HG03039 (cell line): ENCODE results near the gene TCF7L1.

Experiments used
- ATAC-seq: cut with Tn5 transposase; IDR thresholded peaks from one replicate; pipeline ENCODE4 v1.9.1; 2021; ENCODE audit warnings: mild to moderate bottlenecking, moderate library complexity; ENCODE audit not compliant: unreplicated experiment

Gene TCF7L1

DNA sequence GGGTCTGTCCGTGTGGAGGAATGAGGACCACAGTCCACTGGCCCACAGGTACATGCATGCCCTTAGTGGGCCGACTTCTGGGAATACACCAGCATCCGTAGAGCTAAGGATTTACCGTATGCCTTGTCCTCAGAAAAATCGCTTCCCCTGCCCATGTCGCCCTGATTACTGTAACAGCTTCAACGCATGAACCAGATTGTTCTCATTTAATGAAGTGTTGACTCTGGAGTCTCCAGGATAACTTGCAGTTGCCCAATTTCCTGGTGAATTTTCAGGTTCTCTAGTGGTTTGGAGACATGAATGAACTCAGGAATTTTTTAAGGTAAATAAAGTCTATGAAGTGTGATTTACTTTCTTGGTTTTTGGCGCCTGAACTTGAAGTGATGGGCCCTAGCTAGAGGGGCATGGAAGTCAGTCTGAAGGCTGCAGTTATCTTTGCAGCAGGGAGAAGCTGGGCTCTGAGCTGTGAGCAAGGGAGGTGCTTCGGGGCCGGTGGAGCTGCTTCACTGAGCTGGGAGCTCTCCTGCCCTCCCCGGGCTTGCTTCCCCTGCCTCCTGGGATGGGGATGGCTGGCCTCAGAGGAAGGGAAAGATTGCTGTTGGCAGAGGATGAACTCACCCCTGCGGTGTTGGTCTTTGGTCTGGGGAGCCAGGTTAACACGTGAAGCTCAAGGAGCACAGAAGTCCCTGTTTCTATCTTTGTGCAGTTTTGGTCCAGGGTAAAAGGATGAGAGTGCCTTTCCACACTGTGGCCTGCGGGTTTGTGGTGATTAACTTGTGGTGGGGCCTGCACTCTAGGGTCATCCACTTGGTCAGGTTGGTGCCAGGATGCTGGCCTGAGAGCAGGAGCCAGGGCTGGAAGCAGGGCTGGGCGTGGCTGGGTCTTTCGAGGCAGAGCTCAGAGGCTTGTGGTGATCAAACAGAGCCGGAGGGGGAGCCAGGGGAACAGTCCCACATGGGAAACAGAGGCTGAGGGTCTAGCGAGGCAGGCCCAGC, 28.1 kb downstream of the TCF7L1 start:
- ATAC-seq = no peak

DNA sequence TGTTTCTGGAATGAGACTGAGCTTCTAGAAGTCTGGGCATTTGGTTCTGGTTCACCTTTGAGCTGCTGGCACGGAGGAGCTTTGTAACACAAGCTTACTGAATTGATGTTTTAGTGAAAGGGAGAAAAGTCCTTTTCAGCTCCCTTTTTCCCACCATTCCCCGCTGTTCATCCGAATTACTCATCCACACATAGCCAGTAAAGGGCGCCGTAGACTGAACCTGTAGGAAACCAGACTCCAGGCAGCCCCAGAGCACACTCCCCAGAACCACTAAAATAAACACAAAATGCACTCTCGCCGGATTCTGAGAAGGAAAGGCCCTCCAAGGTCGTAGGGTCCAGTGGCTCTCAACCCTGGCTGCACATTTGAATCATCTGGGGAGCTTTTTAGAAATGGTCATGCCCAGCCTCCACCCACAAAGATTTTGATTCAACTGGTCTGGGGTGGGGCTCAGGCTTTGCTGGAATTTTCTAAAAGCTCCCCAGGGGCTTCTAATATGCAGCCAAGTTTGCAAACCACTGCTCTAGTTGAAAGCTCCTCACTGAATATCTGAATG, 29.6 kb downstream of the TCF7L1 start:
- no peak for ATAC-seq

- no peak for ATAC-seq
Measured at GRCh38 chr2:85163675-85164074, 30.5 kb downstream of the TCF7L1 start.

GRCh38 chr2:85164145-85164569, 31.0 kb downstream of the TCF7L1 start:
- no peak for ATAC-seq

- no peak for ATAC-seq
Measured at GRCh38 chr2:85165088-85165690, 32.0 kb downstream of the TCF7L1 start.

DNA sequence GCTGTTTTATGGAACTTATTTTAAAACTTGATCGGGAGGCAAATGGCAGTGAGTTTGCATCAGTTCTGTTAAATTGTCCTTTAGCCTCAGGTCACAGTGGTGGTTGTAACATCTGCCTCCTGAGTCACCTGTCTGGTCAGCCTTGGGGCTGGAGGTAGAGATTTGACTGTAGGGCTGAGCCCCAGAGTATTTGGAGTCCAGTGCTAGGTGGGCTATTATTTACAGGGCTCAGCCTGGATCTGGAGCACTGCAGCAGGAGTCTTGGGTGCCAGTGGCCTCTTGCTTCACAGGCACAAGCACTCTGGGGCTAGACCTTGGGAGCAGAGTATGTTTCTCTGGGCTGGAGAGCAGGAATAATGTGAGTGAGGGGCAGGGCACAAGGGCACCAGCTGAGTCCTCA, 32.8 kb downstream of the TCF7L1 start:
- no peak for ATAC-seq

GRCh38 chr2:85167479-85167878, 34.3 kb downstream of the TCF7L1 start:
- ATAC-seq = no peak

DNA sequence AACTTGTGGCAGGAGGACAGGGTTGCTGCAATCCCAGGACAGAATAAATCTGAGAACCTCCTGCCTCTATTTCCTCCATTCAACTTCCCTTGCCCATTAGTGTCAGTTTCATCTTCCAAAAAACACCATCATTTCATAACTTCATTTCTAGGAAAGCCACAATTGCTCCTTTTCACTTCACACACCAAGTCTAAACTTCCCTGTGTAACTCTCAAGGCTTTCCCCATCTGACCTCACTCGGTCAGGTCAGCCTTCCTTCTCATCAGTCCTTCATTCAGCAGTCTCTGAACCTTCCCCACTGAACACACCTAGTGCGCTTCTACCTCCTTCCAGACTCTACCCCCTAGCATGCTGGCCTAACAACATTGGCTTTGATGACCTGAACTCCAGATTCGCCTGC, 35.8 kb downstream of the TCF7L1 start:
- no peak for ATAC-seq

DNA sequence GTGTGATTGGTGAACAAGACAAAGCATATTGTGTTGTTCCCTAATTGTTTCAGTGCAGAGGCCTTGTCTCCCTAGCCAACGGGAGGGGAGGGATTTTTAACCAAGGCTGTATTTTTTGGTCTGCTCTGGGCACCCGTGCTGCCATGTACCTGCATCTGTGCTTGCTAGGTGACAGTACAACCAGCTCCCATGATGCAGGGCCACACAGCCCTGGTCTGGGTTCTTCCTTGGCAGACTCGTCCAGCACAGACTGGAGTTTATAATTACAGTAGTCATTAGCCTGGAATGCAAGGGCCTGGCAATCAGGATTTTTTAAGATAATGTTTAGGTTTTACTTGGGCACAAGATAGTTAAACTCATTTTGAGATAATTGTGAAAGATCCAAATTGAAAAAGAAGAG, 36.4 kb downstream of the TCF7L1 start:
- ATAC-seq = no peak

DNA sequence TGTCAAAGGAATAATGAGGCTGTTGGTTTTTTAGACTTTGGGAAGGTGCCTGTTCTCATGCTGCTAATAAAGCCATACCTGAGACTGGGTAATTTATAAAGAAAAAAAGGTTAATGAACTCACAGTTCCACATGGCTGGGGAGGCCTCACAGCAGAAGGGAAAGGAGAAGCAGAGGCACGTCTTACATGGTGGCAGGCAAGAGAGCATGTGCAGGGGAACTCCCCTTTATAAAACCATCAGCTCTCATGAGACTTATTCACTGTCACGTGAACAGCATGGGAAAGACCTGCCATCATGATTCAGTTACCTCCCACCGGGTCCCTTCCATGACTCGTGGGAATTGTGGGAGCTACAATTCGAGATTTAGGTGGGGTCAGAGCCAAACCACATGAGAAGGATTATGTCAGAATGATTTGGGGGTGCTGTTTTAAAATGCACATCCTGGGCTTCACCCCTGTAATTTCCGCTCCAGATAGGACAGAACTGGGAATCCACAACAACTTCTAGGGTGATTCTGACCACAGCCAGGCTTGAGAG, 37.8 kb downstream of the TCF7L1 start:
- ATAC-seq = no peak

- ATAC-seq = no peak
Measured at GRCh38 chr2:85171916-85172315, 38.7 kb downstream of the TCF7L1 start.

DNA sequence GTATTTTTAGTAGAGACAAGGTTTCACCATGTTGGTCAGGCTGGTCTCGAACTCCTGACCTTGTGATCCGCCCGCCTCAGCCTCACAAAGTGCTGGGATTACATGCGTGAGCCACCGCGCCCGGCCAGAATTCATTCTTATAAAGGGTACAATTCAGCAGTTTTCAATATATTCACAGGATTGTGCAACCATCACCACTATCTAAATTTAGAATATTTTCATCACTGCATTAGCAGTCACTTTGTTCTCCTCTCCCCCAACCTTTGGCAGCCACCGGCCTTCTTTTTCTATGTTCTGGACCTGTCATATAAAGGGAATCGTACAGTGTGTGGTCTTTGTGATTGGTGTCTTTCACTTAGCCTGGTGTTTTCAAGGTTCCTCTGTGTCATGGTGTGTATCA, 40.7 kb downstream of the TCF7L1 start:
- no peak for ATAC-seq

- ATAC-seq = no peak
Measured at GRCh38 chr2:85174943-85175342, 41.8 kb downstream of the TCF7L1 start.

- ATAC-seq = no peak
Measured at GRCh38 chr2:85175369-85176299, 42.4 kb downstream of the TCF7L1 start.

DNA sequence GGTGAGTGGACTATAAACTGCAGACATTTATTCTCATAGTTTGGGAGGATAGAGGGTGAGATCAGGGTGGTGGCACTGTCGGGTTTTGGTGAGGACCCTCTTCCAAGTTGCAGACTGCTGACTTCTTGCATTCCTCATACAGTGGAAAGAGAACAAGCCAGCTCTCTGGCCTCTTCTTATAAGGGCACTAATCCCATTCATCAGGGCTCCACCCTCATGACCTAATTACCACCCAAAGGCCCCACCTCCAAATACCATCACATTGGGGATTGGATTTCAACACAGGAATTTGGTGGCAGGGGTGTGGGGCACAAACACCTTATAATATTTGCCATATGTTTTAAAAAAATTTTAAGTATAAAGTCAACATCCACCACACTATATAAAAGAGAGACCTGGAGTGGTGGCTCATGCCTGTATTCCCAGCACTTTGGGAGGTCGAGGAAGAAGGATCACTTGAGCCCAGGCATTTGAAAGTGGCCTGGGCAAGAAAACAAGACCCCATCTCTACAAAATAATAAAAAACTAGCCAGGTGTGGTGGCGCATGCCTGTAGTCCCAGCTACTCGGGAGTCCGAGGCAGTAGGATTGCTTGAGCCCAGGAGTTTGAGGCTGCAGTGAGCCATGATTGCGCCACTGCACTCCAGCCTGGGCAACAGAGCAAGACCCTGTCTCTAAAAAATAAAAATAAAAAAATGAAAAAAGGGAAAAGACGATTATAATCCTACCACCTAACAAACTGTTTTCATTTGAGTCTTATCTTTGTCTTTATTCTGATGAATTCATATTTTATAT, 44.0 kb downstream of the TCF7L1 start:
- no peak for ATAC-seq

DNA sequence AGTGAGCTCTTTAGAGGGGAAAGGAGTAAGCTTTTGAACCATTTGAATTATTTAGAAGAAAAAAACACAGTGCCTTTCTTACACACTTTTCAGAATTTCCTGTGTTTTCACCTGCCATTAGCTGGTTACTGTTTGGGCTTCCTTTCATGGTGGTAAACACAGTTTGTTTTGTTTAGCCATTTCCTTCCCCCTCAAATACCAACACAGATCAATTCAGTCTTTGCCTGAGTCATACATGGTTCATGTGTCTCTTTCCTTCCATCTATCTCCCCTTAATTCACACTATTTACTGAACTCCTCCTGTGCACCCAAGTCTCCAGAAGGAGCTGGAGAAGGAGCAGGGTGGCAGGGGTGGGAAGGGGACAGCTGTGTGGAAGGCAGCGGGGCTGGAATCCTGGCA, 45.0 kb downstream of the TCF7L1 start:
- no peak for ATAC-seq

DNA sequence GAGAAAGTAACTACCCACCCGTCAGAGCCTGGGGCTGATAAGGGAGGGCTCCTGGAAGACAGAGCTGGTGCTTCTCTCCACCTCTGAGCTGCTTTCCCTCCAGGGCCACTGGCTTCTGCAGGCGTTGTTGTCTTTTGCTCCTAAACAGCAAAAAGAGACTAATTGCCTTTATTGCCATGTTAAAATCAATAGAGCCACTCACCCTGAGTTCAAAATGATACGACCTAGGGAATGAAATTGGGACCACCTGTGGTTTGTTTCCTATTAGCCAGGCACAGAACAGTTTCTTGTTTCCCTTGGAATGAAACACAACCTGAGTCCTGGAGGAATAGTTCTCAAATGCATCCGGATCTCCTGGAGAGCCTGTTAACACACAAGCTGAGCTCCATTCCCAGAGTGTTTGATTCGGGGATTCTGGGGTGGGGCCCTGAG, 45.8 kb downstream of the TCF7L1 start:
- ATAC-seq = no peak

DNA sequence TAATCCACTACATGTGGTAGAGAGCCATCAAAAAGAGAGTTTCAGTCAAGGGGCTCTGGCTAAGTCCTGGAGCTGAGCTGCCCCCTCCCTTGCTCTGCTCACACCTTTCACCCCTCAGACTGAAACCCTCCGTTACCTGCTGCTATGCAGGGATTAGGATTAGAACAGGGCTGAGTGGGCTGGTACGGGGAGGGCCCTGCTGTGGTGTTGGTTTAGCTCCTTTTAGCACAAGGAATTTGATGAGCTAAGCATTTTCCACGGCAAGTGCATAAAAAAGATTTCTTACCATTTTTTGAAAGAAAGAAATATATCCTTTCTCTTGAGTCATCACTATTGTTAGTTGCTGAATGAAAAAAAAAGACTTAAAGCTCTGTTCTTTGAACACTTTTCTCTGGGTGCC, 46.3 kb downstream of the TCF7L1 start:
- ATAC-seq = no peak

DNA sequence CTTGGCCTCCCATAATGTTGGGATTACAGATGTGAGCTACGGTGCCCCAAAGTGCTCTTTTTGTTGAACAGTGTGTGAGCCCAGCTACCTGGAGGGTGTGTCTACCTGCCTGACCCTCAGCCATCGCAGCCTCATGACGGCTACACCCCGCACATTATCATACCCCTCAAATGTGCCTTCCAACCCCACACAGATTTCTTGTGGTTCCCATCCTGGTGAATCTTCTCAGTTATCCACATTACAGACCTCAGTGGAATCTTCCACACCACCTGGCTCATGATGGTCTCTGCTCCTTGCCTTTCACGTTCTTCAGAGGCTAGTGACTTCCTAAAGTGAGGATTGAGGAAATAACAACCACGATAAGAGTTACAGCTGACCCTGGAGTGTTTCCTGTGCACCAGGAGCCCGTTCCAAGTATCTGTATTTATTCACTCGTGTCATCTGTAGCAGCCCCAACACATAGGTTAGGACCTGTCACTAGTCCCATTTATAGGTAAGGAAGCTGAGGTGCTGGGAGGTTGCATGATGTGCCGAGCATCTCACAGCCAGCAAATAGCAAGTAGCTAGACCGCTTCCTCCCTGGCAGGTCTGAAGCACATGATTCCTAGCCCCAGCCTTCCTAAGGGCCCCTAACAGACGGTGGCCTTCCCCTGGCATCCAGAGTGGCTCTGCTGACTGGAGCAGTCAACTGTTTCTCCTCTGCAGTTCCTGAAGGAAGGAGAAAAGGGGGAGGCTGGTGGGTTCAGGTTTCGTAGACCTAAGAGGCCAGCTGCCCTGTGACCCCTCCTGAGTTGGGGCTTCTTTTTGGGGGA, 47.3 kb downstream of the TCF7L1 start:
- ATAC-seq = no peak
